Panc1 (cell line): ENCODE data around the gene AKAP8L. TPM values are rescaled to one million over a fixed set of nuclear protein-coding genes. Genes with fewer than 3 reads are reported as not detected.
A peak's percentile ranks its signal among the peaks of the same experiment; 100 is the strongest.
"Not testable (repeated sequence)": the region's sequence is repeated elsewhere in the genome, so short reads cannot be mapped to it uniquely, and the experiment has no call there.

Experiments
- ATAC-seq: fragments of 200-7000 bp; cut with Tn5 transposase; 2 replicates; pipeline ENCODE4 v1.9.1; 2020; ENCODE audit warnings: mild to moderate bottlenecking, moderate library complexity
- BruUV-seq: library from RNA; stranded (reverse); fragments of 400-500 nt; replicated peaks from 2 replicates; lab custom pipeline; 2021; lab: Mats Ljungman, UMichigan
- CTCF ChIA-PET: fragments of 300-600 bp; sonication (Branson Sonifier 250); formaldehyde crosslinking; loops from one replicate; lab custom pipeline; 2022; ENCODE audit warnings: antibody characterized with exemption; lab: Charles Lee
- POLR2A ChIA-PET: fragments of 300-600 bp; sonication (Branson Sonifier 250); formaldehyde crosslinking; loops from one replicate; lab custom pipeline; 2022; ENCODE audit warnings: antibody characterized with exemption; lab: Charles Lee
- DNase-seq: peaks from one replicate; pipeline ENCODE4 v3.0.0-alpha.2; 2010; ENCODE audit warnings: low read depth, low spot score
- H3K27ac ChIP-seq: 2 replicates; pipeline ENCODE4 v1.5.1; 2011; ENCODE audit warnings: mild to moderate bottlenecking, low read length, inconsistent platforms
- H3K27me3 ChIP-seq: fragments of 200-500 bp; sonication (Bioruptor generic); 2 replicates; pipeline ENCODE4 v1.6.0; 2014; ENCODE audit warnings: low read length, inconsistent platforms; ENCODE audit not compliant: control insufficient read depth, insufficient read depth
- H3K36me3 ChIP-seq: fragments of 200-500 bp; sonication (Bioruptor generic); 2 replicates; pipeline ENCODE4 v1.5.1; 2014; ENCODE audit warnings: inconsistent platforms, mild to moderate bottlenecking, low read length, moderate library complexity; ENCODE audit not compliant: control insufficient read depth, insufficient read depth
- H3K4me1 ChIP-seq: 2 replicates; pipeline ENCODE4 v1.5.1; 2011; ENCODE audit warnings: inconsistent platforms, mild to moderate bottlenecking, low read length, moderate library complexity; ENCODE audit not compliant: control insufficient read depth, insufficient read depth
- H3K4me3 ChIP-seq, 2 experiments: 2 replicates each; pipeline ENCODE4 v1.5.1; 2011 to 2012; ENCODE audit warnings: low read depth in 2 of 2, low read length in 2 of 2, mild to moderate bottlenecking in 2 of 2, inconsistent platforms in 1 of 2, moderate library complexity in 1 of 2
- H3K9me3 ChIP-seq: fragments of 200-500 bp; sonication (Bioruptor generic); 2 replicates; pipeline ENCODE4 v1.5.1; 2014; ENCODE audit warnings: low read depth, mild to moderate bottlenecking, inconsistent platforms, low read length, moderate library complexity; ENCODE audit not compliant: control insufficient read depth, insufficient read depth
- CTCF ChIP-seq: fragments of 450-650 bp; IDR thresholded peaks from 2 replicates; pipeline ENCODE4 v1.5.1; 2017; ENCODE audit warnings: mild to moderate bottlenecking
- POLR2AphosphoS5 ChIP-seq: IDR thresholded peaks from 2 replicates; pipeline ENCODE4 v1.6.1; 2012; ENCODE audit warnings: mild to moderate bottlenecking, low read depth, low read length, moderate library complexity
- REST ChIP-seq, 2 experiments: IDR thresholded peaks; 2 replicates each; pipeline ENCODE4 v1.6.1; 2011 to 2012; ENCODE audit warnings: low read depth in 2 of 2, control low read depth in 1 of 2, low read length in 1 of 2, mild to moderate bottlenecking in 1 of 2, moderate library complexity in 1 of 2; ENCODE audit not compliant: insufficient read depth in 1 of 2
- SIN3A ChIP-seq: IDR thresholded peaks from 2 replicates; pipeline ENCODE4 v1.6.1; 2012; ENCODE audit warnings: low read depth, mild to moderate bottlenecking, low read length, moderate library complexity, borderline replicate concordance; ENCODE audit not compliant: insufficient read depth
- TCF7L2 ChIP-seq: IDR thresholded peaks from 2 replicates; pipeline ENCODE4 v1.6.1; 2011; ENCODE audit warnings: mild to moderate bottlenecking, low read depth, low read length, inconsistent platforms
- in situ Hi-C: cut with HindIII; loops from 2 replicates; pipeline ENCODE4 v1.10.0; 2016; ENCODE audit warnings: low sequenced_read_pairs, low pct_unique_long_range_greater_than_20kb
- intact Hi-C: fragments of 100-400 bp; cut with micrococcal nuclease; formaldehyde crosslinking; loops from one replicate; pipeline ENCODE4 v1.10.0; 2022; ENCODE audit not compliant: unreplicated experiment
- total RNA-seq: library from RNA; stranded (reverse); gene quantifications from one replicate; pipeline ENCODE4 v1.2.1, GENCODE V29; 2021; ENCODE audit not compliant: unreplicated experiment

AKAP8L gene
- total RNA-seq, 1 experiment from 2014 or later, result 65.5 TPM

GRCh38 chr19:15341328-15341727 is 77.5 kb downstream of the AKAP8L start:
- DNase-seq, H3K27me3 ChIP-seq, H3K9me3 ChIP-seq, ATAC-seq, POLR2A ChIA-PET, H3K36me3 ChIP-seq, intact Hi-C loops, H3K27ac ChIP-seq, H3K4me3 ChIP-seq, BruUV-seq, CTCF ChIA-PET, H3K4me1 ChIP-seq, in situ Hi-C loops: not testable (repeated sequence)

GRCh38 chr19:15340086-15340485 is 78.7 kb downstream of the AKAP8L start:
- Histone ChIP-seq H3K4me3 (no peak overlapping the region), H3K4me1 (no peaks in the 10 kb centered on the region), H3K27me3 (no peaks in the 10 kb centered on the region), H3K9me3 (no peaks in the 10 kb centered on the region), H3K27ac (no peak overlapping the region), H3K36me3 (no peaks in the 10 kb centered on the region; the same call in 1 of the 2 replicates)
- BruUV-seq, result no TSS peak
- ChIA-PET CTCF (no interaction called here), POLR2A (no interaction called here)
- DNase-seq (no peak), ATAC-seq (no peak)
- intact Hi-C loops (no loop called here), in situ Hi-C loops (no loop called here)
- TF ChIP-seq REST (IDR thresholded peaks at IDR 0.05; ENCODE audit: insufficient read depth in 1 of 2, low read depth in 2 of 2, low read length in 1 of 2), result no peak
- TF ChIP-seq TCF7L2, result no peak
- no peak for TF ChIP-seq SIN3A

- DNase-seq (peak; percentile 30), ATAC-seq (no peak)
- in situ Hi-C loops (no loop called here), intact Hi-C loops (no loop called here)
- no peak overlapping the region for H3K4me3 ChIP-seq
- CTCF ChIA-PET, result no interaction called here
- no TSS peak for BruUV-seq
- no peaks in the 10 kb centered on the region for H3K4me1 ChIP-seq
- TF ChIP-seq CTCF (no peak), TCF7L2 (no peak), POLR2AphosphoS5 (no peak), REST (IDR thresholded peaks at IDR 0.05; ENCODE audit: insufficient read depth in 1 of 2, low read depth in 2 of 2, low read length in 1 of 2) (no peak)
- no peaks in the 10 kb centered on the region; the same call in 1 of the 2 replicates for H3K36me3 ChIP-seq
- POLR2A ChIA-PET, result no interaction called here
- no peak overlapping the region for H3K27ac ChIP-seq
- no peaks in the 10 kb centered on the region for H3K9me3 ChIP-seq
- no peaks in the 10 kb centered on the region for H3K27me3 ChIP-seq
Observed at GRCh38 chr19:15337202-15337601, 81.6 kb downstream of the AKAP8L start.

GRCh38 chr19:15335992-15336391 is 82.8 kb downstream of the AKAP8L start:
- DNase-seq, in situ Hi-C loops, CTCF ChIA-PET, H3K4me3 ChIP-seq, H3K4me1 ChIP-seq, intact Hi-C loops, H3K36me3 ChIP-seq, H3K9me3 ChIP-seq, H3K27ac ChIP-seq, BruUV-seq, POLR2A ChIA-PET, H3K27me3 ChIP-seq, ATAC-seq: not testable (repeated sequence)
